Transverse colon (tissue), 4 donors: ENCODE results near the gene CDR2.

ENCODE experiments used
- CTCF ChIP-seq, 5 experiments: fragments of 200-600 bp in 3 of 5; fragments of 450-650 bp in 2 of 5; sonication (generic) in 3 of 5; IDR thresholded peaks; 1 replicate in 2 of 5; 2 replicates in 3 of 5; pipeline ENCODE4 v1.5.1; 2016 to 2017; ENCODE audit warnings: antibody characterized with exemption in 5 of 5, inconsistent platforms in 3 of 5, mild to moderate bottlenecking in 2 of 5, moderate library complexity in 1 of 5
- EP300 ChIP-seq: sonication (generic); formaldehyde crosslinking; IDR thresholded peaks from one replicate; pipeline ENCODE4 v1.6.1; 2017; ENCODE audit warnings: antibody characterized with exemption, low read depth
- POLR2A ChIP-seq: fragments of 450-650 bp; IDR thresholded peaks from one replicate; pipeline ENCODE4 v1.6.1; 2016; ENCODE audit warnings: antibody characterized with exemption, mild to moderate bottlenecking, moderate library complexity
- POLR2AphosphoS5 ChIP-seq, 3 donors: sonication (generic); formaldehyde crosslinking; IDR thresholded peaks; one replicate each; pipeline ENCODE4 v1.6.1; 2016; ENCODE audit warnings: antibody characterized with exemption in 3 of 3

DNA sequence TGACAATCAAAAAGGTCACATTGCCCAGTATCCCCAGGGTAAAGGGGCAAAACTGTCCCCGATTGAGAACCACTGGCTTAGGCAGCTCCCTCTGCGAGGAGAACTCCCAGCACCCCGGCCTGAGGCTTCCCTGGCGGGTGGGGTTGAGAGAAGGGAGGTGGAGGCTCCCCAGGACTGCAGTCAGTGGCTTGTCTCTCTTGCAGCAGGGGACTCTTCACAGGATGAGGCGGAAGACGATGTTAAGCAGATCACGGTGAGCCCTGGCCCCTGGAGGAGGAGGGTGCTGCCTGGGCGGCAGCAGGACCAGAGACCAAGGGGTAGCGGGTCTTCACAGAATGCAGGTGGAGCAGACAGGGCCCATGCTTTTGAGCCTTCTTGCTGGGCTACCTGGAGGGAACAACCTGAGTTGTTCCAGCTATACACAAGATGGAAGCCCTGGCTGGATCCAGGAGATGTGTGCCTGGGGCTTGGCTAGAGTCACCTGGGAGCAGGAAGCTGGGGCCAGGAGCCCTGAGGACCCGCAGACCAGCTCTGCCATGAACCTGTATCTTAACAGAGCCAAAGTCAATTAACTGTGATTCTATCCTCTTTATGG lies 60.4 kb downstream of the CDR2 start:
- TF ChIP-seq CTCF (IDR thresholded peaks at IDR 0.05), result no peak
- no peak for TF ChIP-seq EP300
- no peak for TF ChIP-seq POLR2A
- TF ChIP-seq POLR2AphosphoS5 (IDR thresholded peaks at IDR 0.05), result no peak
